ENCODE measurements around the gene IL18RAP. TPM values are rescaled to one million over a fixed set of nuclear protein-coding genes. Genes with fewer than 3 reads are reported as not detected.

The IL18RAP gene
- total and polyA plus RNA-seq, 2 donors (not counting 3 experiments of a cell fraction or from before 2014, with no cell fraction given), result 0.03 TPM; not detected in 1

- H3K9me1 ChIP-seq (replicated peaks; ENCODE audit: control insufficient read depth, extremely low read depth, insufficient read depth, low read length), result no peaks in the 10 kb centered on the region
- no peaks in the 10 kb centered on the region for H3K27me3 ChIP-seq (ENCODE audit: control insufficient read depth in 2 of 2, insufficient read depth in 2 of 2, low read length in 2 of 2)
- TF ChIP-seq CTCF (IDR thresholded peaks at IDR 0.05; ENCODE audit: extremely low read depth in 1 of 2, insufficient read depth in 1 of 2, low read depth in 1 of 2, low read length in 2 of 2) (no peak), MYC (IDR thresholded peaks at IDR 0.05; ENCODE audit: low read depth, low read length) (no peak), POLR2AphosphoS5 (IDR thresholded peaks at IDR 0.05; ENCODE audit: insufficient read depth, low read depth, low read length) (no peak), POLR2A (IDR thresholded peaks at IDR 0.05; ENCODE audit: low read depth, low read length) (no peak), JUN (IDR thresholded peaks at IDR 0.05; ENCODE audit: borderline replicate concordance, insufficient read depth, insufficient read length, low read depth) (no peak), MAX (IDR thresholded peaks at IDR 0.05; ENCODE audit: insufficient read depth, insufficient read length) (no peak), FOS (IDR thresholded peaks at IDR 0.05; ENCODE audit: borderline replicate concordance, insufficient read depth, low read length) (no peak), GATA2 (IDR thresholded peaks at IDR 0.05; ENCODE audit: insufficient read depth, insufficient read length, low read depth, low read length) (no peak), EZH2 (IDR thresholded peaks at IDR 0.05; ENCODE audit: borderline replicate concordance, low read depth, low read length, severe bottlenecking) (no peak)
- no peak for DNase-seq (ENCODE audit: low read depth, low spot score)
- no TSS peak for BruUV-seq (replicated peaks)
- no peak for FAIRE-seq
- intact Hi-C loops (cut with micrococcal nuclease), result no loop called here
- CTCF ChIA-PET, result interaction anchor here (1.7 kb wide), 1 partner anchor 193 kb away, joined by 3 read pairs; no protein-coding TSS in a partner anchor
- H3K4me2 ChIP-seq (ENCODE audit: insufficient read depth, low read length), result no peak overlapping the region
- H3K9ac ChIP-seq (replicated peaks; ENCODE audit: extremely low read depth, insufficient read depth, low read length), result no peak overlapping the region
- H3K36me3 ChIP-seq (ENCODE audit: control insufficient read depth in 2 of 2, extremely low read depth in 1 of 2, insufficient read depth in 2 of 2, low read length in 2 of 2), result no peaks in the 10 kb centered on the region
- no peak overlapping the region for H3K27ac ChIP-seq (ENCODE audit: insufficient read depth, low read depth, low read length)
- no peak overlapping the region for H3K4me3 ChIP-seq (replicated peaks in 1 of 3; ENCODE audit: insufficient read depth in 1 of 3, low read depth in 1 of 3, low read length in 3 of 3)
- POLR2A ChIA-PET, result no interaction called here
- no peaks in the 10 kb centered on the region for H4K20me1 ChIP-seq (replicated peaks; ENCODE audit: control insufficient read depth, extremely low read depth, insufficient read depth, low read length)
- no peaks in the 10 kb centered on the region for H3K79me2 ChIP-seq (ENCODE audit: control insufficient read depth, insufficient read depth, low read length)
- dilution Hi-C loops (cut with MboI; ENCODE audit: extremely low pct_ligation_motif_present, low sequenced_read_pairs), result no loop called here
- H3K9me3 ChIP-seq (replicated peaks; ENCODE audit: control insufficient read depth, insufficient read depth, low read length), result no peaks in the 10 kb centered on the region
- H2AFZ ChIP-seq (ENCODE audit: low read depth, low read length), result no peak overlapping the region
- H3K4me1 ChIP-seq (ENCODE audit: control insufficient read depth, extremely low read depth, insufficient read depth, low read length), result peaks cover 7% of the 10 kb centered on the region
These were observed 11.2 kb downstream of the IL18RAP start for GRCh38 chr2:102433973-102434654.

Data from endothelial cell of umbilical vein (primary cell).